HG02588 (cell line): Measurements from ENCODE around the gene BBS1.
A peak's percentile ranks its signal among the peaks of the same experiment; 100 is the strongest.

Experiments
- ATAC-seq: cut with Tn5 transposase; IDR thresholded peaks from one replicate; pipeline ENCODE4 v1.9.1; 2021; ENCODE audit warnings: mild to moderate bottlenecking, moderate library complexity; ENCODE audit not compliant: unreplicated experiment

Gene BBS1

GRCh38 chr11:66548774-66549630 lies 38.6 kb downstream of the BBS1 start:
- no peak for ATAC-seq

- no peak for ATAC-seq
Observed at GRCh38 chr11:66549696-66550095, 39.3 kb downstream of the BBS1 start.

- no peak for ATAC-seq
Observed at GRCh38 chr11:66550887-66551286, 40.5 kb downstream of the BBS1 start.

GRCh38 chr11:66554602-66555001 lies 44.2 kb downstream of the BBS1 start:
- ATAC-seq, result no peak

GRCh38 chr11:66555416-66555815 lies 45.0 kb downstream of the BBS1 start:
- ATAC-seq, result no peak

- no peak for ATAC-seq
Observed at GRCh38 chr11:66556086-66556485, 45.7 kb downstream of the BBS1 start.

GRCh38 chr11:66557733-66558326 lies 47.4 kb downstream of the BBS1 start:
- ATAC-seq, result no peak

GRCh38 chr11:66559142-66559865 lies 48.9 kb downstream of the BBS1 start:
- no peak for ATAC-seq

GRCh38 chr11:66559866-66560676 lies 49.6 kb downstream of the BBS1 start:
- ATAC-seq, result no peak

GRCh38 chr11:66561178-66561974 lies 50.9 kb downstream of the BBS1 start:
- ATAC-seq, result no peak

GRCh38 chr11:66561975-66562248 lies 51.5 kb downstream of the BBS1 start:
- ATAC-seq, result no peak

- no peak for ATAC-seq
Observed at GRCh38 chr11:66562275-66562674, 51.8 kb downstream of the BBS1 start.

GRCh38 chr11:66562907-66563583 lies 52.6 kb downstream of the BBS1 start:
- no peak for ATAC-seq

- no peak for ATAC-seq
Observed at GRCh38 chr11:66563832-66564231, 53.4 kb downstream of the BBS1 start.

- no peak for ATAC-seq
Observed at GRCh38 chr11:66564538-66564937, 54.1 kb downstream of the BBS1 start.

- no peak for ATAC-seq
Observed at GRCh38 chr11:66564984-66565383, 54.5 kb downstream of the BBS1 start.

- ATAC-seq, result no peak
Observed at GRCh38 chr11:66566221-66566620, 55.8 kb downstream of the BBS1 start.

GRCh38 chr11:66567787-66568123 lies 57.3 kb downstream of the BBS1 start:
- no peak for ATAC-seq

GRCh38 chr11:66568124-66568916 lies 57.9 kb downstream of the BBS1 start, which contains the start of gene CTSF:
CTSF (minus strand) TSS chr11:66568606; CDS start chr11:66568486, 120 bp downstream.
- peak; percentile 49 for ATAC-seq
